Hepatocyte (in vitro differentiated cells): ENCODE measurements around the gene PIP.

Source experiments
- EZH2phosphoT487 ChIP-seq: fragments of 200-600 bp; sonication (generic); IDR thresholded peaks from one replicate; pipeline ENCODE4 v1.6.1; 2018; ENCODE audit warnings: antibody characterized with exemption, mild to moderate bottlenecking, low read depth, moderate library complexity; ENCODE audit not compliant: unreplicated experiment, severe bottlenecking
- TF ChIP-seq, protein P1 (sequence below): fragments of 200-600 bp; sonication (generic); IDR thresholded peaks from 2 replicates; pipeline ENCODE4 v1.5.1; 2016; ENCODE audit warnings: antibody characterized with exemption, mild to moderate bottlenecking; ENCODE audit not compliant: poor library complexity

DNA sequence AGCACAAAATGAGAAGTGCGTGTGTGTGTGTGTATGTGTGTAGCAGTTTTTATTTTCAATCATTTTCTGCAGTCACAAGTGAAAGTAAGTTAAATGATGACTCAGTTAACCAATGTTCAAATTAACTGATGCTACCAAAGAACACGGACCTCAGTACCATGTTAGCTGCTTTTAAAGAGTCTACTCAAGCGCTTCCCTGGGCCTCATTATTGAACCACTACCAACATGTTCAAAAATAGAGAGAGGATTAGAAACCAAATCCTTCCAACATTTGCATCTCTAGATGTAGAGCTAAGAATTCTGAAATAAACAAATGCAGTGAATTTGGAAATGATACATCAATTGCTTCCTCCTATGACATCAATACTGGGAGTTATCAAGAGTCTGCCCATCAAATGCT is 51.1 kb downstream of the PIP start, which contains the start of gene TAS2R39:
- TF ChIP-seq, protein P1, sequence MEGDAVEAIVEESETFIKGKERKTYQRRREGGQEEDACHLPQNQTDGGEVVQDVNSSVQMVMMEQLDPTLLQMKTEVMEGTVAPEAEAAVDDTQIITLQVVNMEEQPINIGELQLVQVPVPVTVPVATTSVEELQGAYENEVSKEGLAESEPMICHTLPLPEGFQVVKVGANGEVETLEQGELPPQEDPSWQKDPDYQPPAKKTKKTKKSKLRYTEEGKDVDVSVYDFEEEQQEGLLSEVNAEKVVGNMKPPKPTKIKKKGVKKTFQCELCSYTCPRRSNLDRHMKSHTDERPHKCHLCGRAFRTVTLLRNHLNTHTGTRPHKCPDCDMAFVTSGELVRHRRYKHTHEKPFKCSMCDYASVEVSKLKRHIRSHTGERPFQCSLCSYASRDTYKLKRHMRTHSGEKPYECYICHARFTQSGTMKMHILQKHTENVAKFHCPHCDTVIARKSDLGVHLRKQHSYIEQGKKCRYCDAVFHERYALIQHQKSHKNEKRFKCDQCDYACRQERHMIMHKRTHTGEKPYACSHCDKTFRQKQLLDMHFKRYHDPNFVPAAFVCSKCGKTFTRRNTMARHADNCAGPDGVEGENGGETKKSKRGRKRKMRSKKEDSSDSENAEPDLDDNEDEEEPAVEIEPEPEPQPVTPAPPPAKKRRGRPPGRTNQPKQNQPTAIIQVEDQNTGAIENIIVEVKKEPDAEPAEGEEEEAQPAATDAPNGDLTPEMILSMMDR = no peak
- TF ChIP-seq EZH2phosphoT487 = no peak
